Measurements from ENCODE around the gene DNAJC10.
"Not testable (repeated sequence)": the region's sequence is repeated elsewhere in the genome, so short reads cannot be mapped to it uniquely, and the experiment has no call there.

The DNAJC10 gene

GRCh38 chr2:182715892-182716649 is at the start of gene DNAJC10:
TSS of gene DNAJC10 (plus strand) at chr2:182716257. CDS start at chr2:182718087, 1,830 bp downstream.
- DNase-seq (ENCODE audit: low read depth, low spot score) = peak; percentile 95

GRCh38 chr2:182666674-182667314 is 49.3 kb upstream of the DNAJC10 start:
- DNase-seq (ENCODE audit: low read depth, low spot score) = no peak

- DNase-seq (ENCODE audit: low read depth, low spot score) = no peak
Measured at GRCh38 chr2:182667315-182667695, 48.8 kb upstream of the DNAJC10 start.

- peak; percentile 10 for DNase-seq (ENCODE audit: low read depth, low spot score)
Measured at GRCh38 chr2:182668671-182669070, 47.4 kb upstream of the DNAJC10 start.

- no peak for DNase-seq (ENCODE audit: low read depth, low spot score)
Measured at GRCh38 chr2:182672466-182673165, 43.4 kb upstream of the DNAJC10 start.

GRCh38 chr2:182680837-182681236 is 35.2 kb upstream of the DNAJC10 start:
- no peak for DNase-seq (ENCODE audit: low read depth, low spot score)

- DNase-seq (ENCODE audit: low read depth, low spot score) = no peak
Measured at GRCh38 chr2:182682210-182682609, 33.8 kb upstream of the DNAJC10 start.

- no peak for DNase-seq (ENCODE audit: low read depth, low spot score)
Measured at GRCh38 chr2:182685559-182685958, 30.5 kb upstream of the DNAJC10 start.

GRCh38 chr2:182686763-182687162 is 29.3 kb upstream of the DNAJC10 start:
- DNase-seq (ENCODE audit: low read depth, low spot score) = not testable (repeated sequence)

GRCh38 chr2:182694189-182694588 is 21.9 kb upstream of the DNAJC10 start:
- DNase-seq (ENCODE audit: low read depth, low spot score) = no peak

- no peak for DNase-seq (ENCODE audit: low read depth, low spot score)
Measured at GRCh38 chr2:182695776-182696175, 20.3 kb upstream of the DNAJC10 start.

GRCh38 chr2:182698671-182699070 is 17.4 kb upstream of the DNAJC10 start:
- DNase-seq (ENCODE audit: low read depth, low spot score) = no peak

GRCh38 chr2:182705761-182706160 is 10.3 kb upstream of the DNAJC10 start:
- DNase-seq (ENCODE audit: low read depth, low spot score) = no peak

- no peak for DNase-seq (ENCODE audit: low read depth, low spot score)
Measured at GRCh38 chr2:182706751-182707150, 9.3 kb upstream of the DNAJC10 start.

- DNase-seq (ENCODE audit: low read depth, low spot score) = no peak
Measured at GRCh38 chr2:182713601-182714000, 2.5 kb upstream of the DNAJC10 start.

GRCh38 chr2:182715121-182715891 is 751 bp upstream of the DNAJC10 start:
- no peak for DNase-seq (ENCODE audit: low read depth, low spot score)

GRCh38 chr2:182716650-182716979 is 558 bp downstream of the DNAJC10 start:
- no peak for DNase-seq (ENCODE audit: low read depth, low spot score)

- no peak for DNase-seq (ENCODE audit: low read depth, low spot score)
Measured at GRCh38 chr2:182717416-182717815, 1.4 kb downstream of the DNAJC10 start.

GRCh38 chr2:182717816-182718215 is 1.8 kb downstream of the DNAJC10 start:
- DNase-seq (ENCODE audit: low read depth, low spot score) = no peak

- no peak for DNase-seq (ENCODE audit: low read depth, low spot score)
Measured at GRCh38 chr2:182718459-182718858, 2.4 kb downstream of the DNAJC10 start.

GRCh38 chr2:182719116-182719515 is 3.1 kb downstream of the DNAJC10 start:
- DNase-seq (ENCODE audit: low read depth, low spot score) = not testable (repeated sequence)

GRCh38 chr2:182724656-182725055 is 8.6 kb downstream of the DNAJC10 start:
- no peak for DNase-seq (ENCODE audit: low read depth, low spot score)
